ENCODE results near the gene MARCKSL1. TPM values are rescaled to one million over a fixed set of nuclear protein-coding genes. Genes with fewer than 3 reads are reported as not detected.
"Not testable (repeated sequence)": the region's sequence is repeated elsewhere in the genome, so short reads cannot be mapped to it uniquely, and the experiment has no call there.

Gene MARCKSL1, protein sequence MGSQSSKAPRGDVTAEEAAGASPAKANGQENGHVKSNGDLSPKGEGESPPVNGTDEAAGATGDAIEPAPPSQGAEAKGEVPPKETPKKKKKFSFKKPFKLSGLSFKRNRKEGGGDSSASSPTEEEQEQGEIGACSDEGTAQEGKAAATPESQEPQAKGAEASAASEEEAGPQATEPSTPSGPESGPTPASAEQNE
- 24.6 and 28.4 TPM in 2 replicates for total RNA-seq

DNA sequence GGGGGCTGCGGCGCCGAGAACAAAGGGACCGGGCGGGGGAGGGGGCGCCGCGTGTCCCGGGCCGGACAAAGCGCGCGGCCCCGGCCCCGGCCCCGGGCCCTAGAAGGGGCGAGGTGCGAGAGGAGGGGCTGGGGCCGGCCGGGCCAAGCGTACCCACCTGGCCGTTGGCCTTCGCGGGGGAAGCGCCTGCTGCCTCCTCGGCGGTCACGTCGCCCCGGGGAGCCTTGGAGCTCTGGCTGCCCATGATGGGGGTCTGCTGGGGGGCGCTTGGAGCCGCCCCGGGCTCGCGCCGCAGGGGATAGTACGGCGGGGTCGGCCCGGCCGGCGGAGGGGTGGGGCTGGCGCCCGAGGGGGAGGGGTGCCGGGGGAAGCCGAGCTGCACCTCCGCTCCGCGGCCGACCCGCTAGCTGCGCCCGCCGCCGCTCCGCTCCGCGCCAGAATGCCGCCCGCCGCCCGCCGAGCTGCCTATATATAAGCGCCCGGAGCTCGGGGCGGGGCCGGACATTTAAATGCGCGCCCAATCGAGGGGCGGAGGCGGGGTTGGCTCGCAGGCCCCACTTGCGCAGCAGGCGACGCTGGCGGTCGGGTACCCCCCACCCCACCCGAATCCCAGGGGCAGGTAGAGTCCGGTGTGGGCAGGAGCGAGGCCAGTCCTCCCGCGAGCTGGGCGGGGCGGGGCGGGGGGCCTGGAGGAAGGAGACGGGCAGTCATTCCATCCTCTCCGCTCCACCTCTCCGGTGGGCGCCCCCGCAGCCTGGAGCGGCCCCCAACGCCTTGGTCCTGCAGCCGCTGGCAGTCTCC is at the start of gene MARCKSL1:
Gene MARCKSL1, minus strand, starts transcription at position 444 of the 801 bp plus-strand sequence. Its CDS starts 200 bp downstream, at position 244.
- intact Hi-C loops (cut with micrococcal nuclease): loop anchor here (1.0 to 5.0 kb wide), 5 partner anchors 15 to 84 kb away; partner anchors contain the start of genes BSDC1, HDAC1 and LCK

DNA sequence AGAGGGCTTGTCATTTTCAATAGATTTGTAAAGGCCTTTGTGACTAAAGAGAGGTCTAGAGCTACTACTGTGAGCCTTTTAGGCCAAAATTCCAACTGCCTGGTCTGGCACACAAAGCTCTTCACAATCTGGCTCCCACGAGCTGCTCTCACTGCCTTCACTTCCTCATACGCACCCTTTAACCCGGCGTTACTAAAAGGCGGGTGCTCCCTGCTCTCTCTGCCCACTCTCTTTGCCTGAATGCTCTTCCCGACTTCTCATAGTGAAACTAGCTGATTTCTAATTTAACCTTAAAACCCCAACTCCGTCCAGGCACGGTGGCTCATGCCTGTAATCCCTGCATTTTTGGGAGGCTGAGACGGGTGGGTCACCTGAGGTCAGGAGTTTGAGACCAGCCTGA is 44.0 kb upstream of the MARCKSL1 start:
- intact Hi-C loops (cut with micrococcal nuclease): no loop called here

DNA sequence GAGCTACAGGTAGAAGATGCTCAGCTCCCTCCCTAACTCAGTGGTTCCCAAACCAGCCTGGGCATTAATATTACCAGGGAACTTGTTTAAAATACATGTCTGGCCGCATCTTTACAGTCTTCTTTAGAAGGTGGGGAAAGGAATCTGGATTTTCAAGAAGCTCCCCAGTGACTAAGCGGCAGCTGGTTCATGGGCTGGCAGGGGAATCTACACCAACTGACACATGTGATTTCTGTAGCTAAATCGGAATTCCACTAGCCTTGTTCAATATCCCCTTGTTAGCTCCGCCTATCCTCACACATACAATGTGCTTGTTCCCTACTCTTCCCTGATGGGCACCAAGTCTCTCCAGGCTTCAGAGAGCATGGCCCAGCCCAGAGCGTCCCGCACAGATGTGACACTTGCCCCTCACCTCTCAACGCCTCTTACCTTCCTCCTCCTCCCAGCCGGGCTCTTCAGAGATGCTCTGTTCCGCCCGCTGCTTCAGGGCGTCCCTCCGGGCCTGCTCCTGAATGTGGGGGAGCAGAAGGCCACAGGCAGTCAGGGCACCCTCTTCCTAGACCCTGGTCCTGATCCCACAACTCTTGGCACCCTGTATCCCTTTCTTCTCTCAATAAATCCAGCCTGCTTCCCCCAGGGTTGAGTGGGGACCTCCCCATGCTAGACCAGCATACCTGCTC is 41.6 kb upstream of the MARCKSL1 start:
- intact Hi-C loops (cut with micrococcal nuclease): no loop called here

DNA sequence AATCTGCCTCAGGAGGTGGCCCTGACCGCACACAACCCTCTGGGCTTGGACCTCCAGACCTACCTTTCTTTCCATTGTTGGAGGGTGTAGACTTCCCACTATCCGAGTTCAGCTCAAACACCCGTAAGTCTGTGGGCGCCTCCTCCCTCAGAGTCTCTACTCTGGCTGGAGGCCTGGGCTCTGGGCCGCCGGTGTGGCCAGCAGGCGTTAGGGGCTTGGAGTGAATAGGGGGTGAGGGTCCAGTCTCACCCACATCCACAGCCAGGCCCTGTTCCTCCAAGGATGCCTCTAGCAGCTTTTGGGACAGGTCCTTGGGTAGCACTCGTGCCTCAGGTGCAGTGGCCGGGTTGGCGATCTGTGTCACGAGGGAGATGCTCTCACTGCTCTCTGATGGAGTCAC is 40.2 kb upstream of the MARCKSL1 start:
- intact Hi-C loops (cut with micrococcal nuclease): no loop called here

DNA sequence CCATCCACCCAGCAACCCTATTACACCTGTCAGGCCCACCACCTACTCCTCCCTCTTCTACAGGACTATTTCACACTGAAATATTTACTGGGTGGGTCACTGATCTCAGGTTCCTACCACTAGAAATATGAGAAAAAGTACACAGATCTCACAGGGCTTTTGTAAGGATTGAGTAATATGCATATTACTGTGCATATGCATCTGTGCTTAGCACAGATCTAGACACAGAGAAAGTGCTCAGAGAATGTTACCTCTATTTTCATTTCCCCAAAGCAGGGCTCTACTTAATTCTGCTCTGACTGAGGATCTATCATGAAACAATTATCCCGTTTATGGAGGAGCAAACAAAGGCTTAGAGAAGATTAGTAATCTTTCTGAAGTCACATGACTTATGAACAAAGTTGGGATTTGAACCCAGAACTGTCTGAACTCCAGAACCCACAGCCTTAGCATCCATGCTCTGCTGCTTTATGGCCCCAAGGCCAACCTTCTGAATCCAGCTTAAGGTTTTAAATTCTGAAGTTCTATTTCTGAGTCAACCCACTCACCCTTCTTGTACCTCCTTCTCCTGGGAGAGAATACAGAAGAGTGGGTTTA is 38.1 kb upstream of the MARCKSL1 start:
- intact Hi-C loops (cut with micrococcal nuclease): no loop called here

DNA sequence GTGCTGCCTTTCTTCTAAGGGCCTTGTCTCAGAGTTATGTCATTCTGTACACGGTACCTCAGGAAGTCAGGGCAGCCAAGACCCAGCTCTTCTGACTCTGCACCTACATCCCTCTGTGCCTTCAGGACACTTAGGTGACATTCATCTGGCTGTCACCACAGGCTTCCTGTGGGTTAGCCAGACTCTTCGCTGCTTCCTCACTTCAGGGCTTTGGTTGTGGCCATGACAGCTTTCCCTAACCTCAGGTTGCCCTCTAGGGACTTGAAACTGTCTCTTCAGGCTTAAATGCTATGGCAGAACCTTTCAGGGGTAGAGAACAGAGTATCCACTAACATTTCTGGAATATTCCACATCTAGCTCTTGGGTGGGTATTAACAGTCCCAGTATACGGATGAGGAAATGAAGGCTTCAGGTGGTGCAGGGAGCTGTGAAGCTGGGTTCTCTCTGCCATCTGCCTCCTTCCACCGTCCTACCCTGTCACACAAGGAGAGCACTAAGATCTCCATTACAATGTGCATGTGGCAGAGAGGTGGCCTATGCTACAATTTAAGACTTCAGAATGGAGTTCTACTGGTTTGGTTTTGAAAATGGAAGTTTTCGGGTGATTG is 36.2 kb upstream of the MARCKSL1 start:
- intact Hi-C loops (cut with micrococcal nuclease): loop anchor here (1.0 kb wide), 2 partner anchors 37 to 157 kb away; no protein-coding TSS in a partner anchor

DNA sequence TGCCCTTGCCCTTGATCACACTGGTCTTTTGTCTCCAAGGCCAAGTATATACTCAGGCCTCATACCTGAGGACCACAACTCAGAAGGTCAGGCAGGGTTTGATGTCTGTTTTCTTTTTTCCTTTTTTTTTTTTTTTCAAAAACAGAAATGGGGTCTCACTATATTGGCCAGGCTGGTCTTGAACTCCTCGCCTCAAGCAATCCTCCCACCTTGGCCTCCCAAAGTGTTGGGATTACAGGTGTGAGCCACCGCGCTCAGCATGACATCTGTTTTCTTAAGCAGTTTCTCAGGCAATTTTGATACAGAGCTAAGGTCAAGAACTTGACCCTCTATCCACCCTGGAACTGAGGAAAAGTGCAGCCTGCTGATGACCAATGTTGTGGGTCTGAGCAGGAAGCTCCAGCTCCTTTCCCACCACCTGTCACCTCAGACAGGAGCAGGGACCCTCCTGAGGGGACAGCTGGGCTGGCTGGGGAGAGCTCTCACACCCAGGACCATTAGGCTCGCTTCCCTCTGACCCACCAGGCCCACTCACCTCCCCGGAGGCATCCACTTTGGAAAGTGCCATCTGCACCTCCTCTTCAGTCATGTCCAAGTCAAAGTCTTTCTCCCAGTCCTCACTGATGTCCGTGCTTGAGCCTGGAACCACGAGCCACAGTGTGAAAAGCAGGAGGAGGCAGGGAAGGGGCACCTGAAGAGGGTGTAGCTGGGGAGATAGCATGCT is 32.0 kb upstream of the MARCKSL1 start:
- intact Hi-C loops (cut with micrococcal nuclease): no loop called here

DNA sequence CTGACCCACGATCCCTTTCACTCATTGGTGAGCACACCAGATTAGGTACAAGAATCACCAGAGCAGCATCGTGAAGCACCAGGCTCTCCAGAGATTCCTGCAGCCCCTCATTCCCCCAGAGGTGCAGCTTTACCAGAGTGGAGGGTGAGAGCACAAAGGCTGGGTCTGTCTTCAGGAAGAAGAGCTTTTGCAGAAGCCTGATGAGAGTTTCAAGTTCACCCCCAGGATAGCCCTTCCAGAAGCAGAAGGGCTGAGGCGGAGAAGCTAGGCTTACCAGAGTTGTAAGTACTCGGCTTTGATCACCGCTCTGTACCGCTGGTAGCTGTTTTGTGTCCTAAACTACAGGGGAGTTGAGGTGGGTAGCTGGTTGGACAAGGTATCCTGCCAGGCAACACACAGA is 29.4 kb upstream of the MARCKSL1 start:
- intact Hi-C loops (cut with micrococcal nuclease): no loop called here

DNA sequence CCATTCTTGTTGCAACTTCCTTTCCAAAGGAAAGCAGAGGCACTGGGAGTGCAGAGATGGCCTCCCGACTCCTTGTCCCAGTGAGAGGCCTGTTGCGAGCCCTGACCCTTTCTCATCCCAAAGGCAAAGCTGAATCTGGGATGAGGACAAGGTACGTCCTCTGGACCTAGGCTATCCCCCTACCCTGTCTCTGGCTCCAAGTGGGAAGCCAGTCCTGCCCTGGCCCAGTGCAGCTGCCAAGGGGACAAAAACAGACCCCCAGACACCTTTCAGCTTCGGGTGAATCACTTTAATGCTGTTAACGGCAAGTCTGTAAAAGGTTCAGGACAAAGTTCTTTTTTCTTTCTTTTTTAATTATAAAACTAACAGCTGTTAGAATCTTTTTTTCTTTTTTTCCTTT is 28.8 kb upstream of the MARCKSL1 start:
- intact Hi-C loops (cut with micrococcal nuclease): no loop called here

DNA sequence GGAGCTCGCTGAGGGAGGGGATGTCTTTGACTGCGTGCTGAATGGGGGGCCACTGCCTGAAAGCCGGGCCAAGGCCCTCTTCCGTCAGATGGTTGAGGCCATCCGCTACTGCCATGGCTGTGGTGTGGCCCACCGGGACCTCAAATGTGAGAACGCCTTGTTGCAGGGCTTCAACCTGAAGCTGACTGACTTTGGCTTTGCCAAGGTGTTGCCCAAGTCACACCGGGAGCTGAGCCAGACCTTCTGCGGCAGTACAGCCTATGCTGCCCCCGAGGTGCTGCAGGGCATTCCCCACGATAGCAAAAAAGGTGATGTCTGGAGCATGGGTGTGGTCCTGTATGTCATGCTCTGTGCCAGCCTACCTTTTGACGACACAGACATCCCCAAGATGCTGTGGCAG is 27.7 kb upstream of the MARCKSL1 start:
- intact Hi-C loops (cut with micrococcal nuclease): no loop called here

DNA sequence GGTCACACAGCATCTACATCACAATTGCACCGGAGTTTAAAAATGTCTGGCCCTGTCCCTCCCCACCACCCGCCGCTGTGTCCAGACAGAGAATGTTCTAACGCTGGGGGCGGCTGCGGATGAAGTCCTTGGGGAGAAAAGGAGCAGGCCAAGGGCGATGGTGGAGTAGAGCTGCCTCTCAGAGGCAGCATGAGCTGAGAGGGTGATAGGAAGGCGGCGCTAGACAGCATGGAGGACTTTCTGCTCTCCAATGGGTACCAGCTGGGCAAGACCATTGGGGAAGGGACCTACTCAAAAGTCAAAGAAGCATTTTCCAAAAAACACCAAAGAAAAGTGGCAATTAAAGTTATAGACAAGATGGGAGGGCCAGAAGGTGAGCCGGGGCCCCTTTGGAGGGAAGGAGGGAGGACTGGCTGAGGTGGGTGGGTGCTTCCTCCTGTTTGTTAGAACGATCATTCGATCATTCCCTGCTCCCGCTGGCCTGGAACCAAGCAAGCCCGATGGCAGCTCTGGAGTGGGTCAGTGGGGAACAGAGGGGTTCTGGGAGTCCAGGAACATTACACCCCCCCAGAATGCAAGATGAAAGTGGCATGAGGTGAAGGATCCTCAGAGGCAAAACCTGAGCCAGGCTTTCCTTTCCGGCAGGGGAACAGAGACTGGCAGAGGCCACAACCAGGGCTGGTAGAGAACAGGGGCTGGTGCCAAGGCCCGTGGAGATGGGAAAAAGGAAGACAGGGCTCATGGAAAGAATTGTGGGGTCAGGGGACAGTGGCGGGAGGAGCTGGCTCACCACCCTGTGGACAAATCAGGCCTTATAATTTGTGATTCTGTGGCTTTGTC is 26.7 kb upstream of the MARCKSL1 start, which contains the start of the genes FAM229A and TSSK3:
Gene FAM229A, minus strand, starts transcription at position 12 of the 840 bp plus-strand sequence. CDS start 394 bp downstream, outside the sequence.
Gene TSSK3, plus strand, starts transcription at position 66 of the 840 bp plus-strand sequence. Its CDS starts 163 bp downstream, at position 229.
- intact Hi-C loops (cut with micrococcal nuclease): no loop called here

DNA sequence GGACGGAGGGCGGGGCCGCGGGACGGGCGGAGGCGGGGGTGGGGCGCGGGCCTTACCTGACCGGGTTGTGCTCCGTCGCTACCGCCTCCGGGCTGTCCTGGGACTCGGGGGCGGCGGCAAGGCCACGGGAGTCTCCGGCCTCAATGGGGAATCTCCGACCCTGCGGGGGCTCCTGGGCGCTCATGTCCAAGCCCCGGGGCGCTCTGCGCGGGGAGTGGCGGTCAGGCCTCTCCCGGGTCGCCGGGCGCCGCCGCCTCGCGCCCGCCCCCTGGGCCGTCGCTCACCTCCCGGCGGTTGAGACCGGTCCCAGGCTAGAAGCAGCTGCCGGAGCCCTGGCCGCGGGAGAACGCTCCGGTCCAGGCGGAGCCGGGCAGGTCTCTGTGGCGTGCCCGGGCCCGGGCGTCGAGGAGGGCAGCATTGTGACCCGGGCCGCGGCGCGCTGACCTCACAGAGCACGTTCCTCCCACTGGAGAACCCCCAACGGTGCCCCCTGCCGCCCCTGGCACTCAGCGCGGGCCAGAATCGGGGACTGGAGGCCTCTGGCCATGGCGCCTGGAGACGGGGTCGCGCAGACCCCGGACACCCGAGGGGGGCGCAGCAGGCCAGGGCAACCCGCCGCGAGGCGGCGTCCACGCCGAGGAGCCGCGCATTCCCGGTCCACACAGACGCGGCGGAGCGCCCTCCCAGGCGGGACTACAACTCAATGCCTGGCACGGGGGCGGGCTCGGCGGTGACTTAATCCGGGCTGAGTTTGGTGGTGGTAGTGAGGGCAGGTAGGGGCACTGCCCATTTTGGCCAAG is 25.8 kb upstream of the MARCKSL1 start:
- intact Hi-C loops (cut with micrococcal nuclease): no loop called here

DNA sequence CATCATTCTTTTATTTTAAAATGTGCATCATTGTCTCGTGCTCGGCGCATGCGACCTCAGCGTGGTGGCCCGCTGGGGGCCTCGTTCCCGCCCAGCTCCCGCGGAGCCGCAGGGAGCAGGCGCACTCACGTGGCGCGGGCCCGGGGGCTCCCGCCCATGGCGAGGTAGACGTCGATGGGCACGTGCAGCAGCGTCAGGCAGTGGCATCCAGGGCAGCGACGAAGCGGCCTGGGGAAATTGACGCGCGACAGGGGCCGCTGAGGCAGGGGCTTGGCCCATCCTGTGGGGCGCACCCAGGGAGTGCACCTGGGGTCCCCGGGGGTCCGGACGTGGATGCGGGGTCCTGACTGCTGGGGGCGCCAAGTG is 25.3 kb upstream of the MARCKSL1 start:
- intact Hi-C loops (cut with micrococcal nuclease): no loop called here

DNA sequence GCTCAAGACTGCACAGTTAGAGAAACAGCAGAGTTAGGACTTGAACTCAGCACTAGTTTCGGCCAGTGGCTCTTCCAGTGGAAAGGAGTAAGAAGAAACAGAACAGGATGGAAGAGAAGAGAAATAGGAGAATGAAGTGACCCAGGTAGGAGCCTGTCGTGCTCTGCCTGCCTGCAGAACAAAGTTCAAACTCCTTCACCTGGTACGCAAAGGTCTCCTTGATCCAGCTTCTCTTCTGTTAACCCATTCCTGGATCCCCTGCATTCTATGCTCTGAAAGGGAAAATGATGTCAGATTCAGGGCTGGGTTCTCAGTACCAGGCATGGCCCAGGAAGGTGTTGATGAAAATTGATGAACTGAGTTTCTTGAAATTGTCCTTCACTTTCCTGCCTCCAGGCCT is 22.4 kb upstream of the MARCKSL1 start:
- intact Hi-C loops (cut with micrococcal nuclease): no loop called here

DNA sequence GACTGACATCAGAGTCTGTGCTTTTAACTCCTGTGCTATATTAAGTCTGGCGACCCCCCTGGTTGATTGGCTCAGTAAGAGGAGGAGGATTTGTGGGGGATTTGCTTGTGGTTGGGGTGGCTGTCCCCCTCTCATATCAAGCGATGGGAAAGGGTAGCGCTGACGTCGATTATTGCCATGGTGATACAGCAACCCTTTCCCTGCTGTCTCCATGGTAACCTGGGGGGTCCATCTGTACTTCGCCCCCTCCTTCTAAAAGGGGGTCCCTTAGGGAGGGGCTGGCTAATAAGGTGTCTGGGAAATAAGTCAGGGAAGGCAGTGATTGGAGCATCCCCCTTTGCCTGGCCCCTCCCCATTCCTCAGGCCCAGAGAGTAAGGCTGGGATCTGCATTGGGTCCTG is 21.6 kb upstream of the MARCKSL1 start:
- intact Hi-C loops (cut with micrococcal nuclease): no loop called here

DNA sequence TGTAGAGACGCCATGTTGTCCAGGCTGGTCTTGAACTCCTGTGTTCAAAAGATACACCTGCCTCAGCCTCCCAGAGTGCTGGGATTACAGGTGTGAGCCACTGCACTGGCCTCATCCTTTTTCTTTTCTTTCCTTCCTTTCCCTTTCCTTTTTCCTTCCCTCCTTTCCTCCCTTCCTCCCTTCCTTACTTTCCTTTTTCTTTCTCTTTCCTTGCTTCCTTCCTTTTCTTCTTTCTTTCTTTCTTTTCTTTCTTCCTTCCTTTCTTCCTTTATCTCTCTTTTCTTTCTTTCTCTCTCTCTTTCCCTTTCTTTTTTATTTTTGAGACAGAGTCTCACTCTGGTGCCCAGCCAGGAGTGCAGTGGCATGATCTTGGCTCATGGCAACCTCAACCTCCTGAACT is 20.4 kb upstream of the MARCKSL1 start:
- intact Hi-C loops (cut with micrococcal nuclease): no loop called here

DNA sequence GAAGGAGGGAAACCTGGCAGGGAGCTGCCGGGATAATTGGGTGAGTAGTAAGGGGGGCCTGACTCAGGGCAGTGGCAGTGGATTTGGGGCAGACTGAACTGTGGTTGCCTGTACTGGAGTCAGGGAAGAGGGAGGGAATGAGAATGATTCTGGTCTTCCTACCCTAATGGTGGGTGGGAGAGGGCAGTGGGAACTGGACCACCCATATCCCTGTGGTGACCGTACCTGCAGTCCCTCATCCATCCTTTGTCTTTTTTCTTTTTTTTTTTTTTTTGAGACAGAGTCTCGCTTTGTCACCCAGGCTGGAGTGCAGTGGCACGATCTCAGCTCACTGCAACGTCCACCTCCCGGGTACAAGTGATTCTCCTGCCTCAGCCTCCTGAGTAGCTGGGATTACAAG is 19.7 kb upstream of the MARCKSL1 start:
- intact Hi-C loops (cut with micrococcal nuclease): not testable (repeated sequence)

DNA sequence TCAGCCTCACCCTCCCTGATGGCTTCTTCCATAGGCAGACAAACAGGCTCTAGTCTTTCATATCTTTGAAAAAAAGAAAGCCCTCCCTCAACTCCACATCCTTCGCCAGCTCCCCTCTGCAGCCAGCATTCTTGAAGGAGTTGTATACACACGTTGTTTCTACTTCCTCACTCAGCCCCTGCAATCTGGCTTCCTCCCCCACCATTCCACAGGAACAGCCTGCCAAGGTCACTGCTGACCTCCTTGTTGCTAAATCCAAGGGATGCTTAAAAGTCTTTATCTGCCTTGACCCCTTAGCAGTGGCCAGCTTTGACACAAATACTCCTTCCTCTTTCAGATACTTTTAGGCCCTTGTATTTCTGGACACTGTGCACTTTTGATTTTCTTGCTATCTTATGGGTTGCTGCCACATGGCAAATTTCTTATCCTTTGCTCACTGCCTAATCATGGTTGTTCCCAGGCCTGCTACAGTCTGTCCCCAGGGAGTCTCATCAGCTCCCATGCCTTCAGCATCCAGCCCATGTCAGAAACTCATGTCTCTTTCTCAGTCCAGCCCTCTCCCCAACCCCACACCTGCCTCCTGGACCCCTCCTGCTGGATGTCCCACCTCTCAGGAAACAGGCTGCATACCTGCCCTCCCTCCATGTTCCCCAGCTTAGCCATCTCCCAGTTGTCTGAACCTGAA is 18.0 kb upstream of the MARCKSL1 start:
- intact Hi-C loops (cut with micrococcal nuclease): no loop called here

Data from T-helper 2 cell treated with Interferon-gamma antibody and Interleukin-4, amounts not matched to agents 100 ng/mL and 5 ng/mL, for 36 hours (primary cell).